ENCODE results near the gene RNF166. TPM values are rescaled to one million over a fixed set of nuclear protein-coding genes. Genes with fewer than 3 reads are reported as not detected.

Gene RNF166
- total RNA-seq, 4 donors from 2014 or later: 19.5 to 27.8 (median 22.3) TPM

DNA sequence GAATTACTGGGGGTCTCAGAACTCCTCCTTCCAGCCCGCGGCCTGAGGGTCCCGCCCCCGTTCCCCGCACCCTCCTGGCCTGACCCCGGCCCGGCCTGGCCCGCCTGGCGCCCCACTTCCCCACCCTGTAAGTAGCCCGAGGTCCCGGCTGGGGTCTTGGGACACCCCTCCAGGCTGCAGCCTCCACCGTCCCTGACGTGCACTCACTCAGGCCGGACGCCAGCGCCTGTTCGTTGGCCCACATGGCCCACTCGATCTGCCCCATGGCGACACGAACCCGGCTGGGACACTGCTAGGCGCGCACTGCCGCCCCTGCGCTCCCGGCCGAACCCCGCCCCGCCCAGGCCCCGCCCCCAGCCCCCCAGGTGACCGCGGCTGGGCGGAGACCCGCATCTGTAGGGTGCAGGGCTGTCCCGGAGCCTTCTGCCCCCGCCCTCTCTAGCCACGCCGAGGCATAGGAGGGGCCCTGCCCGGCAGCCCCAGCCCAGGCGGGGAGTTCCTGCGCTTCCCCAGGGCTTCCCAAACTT is 55.4 kb downstream of the RNF166 start, which contains the start of gene CYBA:
TSS of gene CYBA (minus strand) at position 305 of the 527 bp plus-strand sequence. CDS start at position 265, 40 bp downstream.
- Histone ChIP-seq H3K27me3 (peaks cover 29% of the 10 kb centered on the region), H3K36me3 (peaks cover 0 to 47% of the 10 kb centered on the region in 2 donors), H3K27ac (peak within 1 kb of the TSS in 3 of 4 donors; percentile 69 to 78 (median 71)), H3K9me3 (no peaks in the 10 kb centered on the region), H3K4me1 (peaks cover 0 to 29% (median 9%) of the 10 kb centered on the region in 3 donors), H3K4me3 (peak within 1 kb of the TSS; percentile 57 to 70)
- peak; percentile 82 for ATAC-seq
- TF ChIP-seq POLR2A (IDR thresholded peaks at IDR 0.05) (peak in 1 of 2 donors; percentile 45), POLR2AphosphoS5 (IDR thresholded peaks at IDR 0.05) (no peak)
- WGBS, 2 donors (ENCODE audit: low coverage in 1 of 2): no CpG with 5 or more reads among the region's 41 CpGs

DNA sequence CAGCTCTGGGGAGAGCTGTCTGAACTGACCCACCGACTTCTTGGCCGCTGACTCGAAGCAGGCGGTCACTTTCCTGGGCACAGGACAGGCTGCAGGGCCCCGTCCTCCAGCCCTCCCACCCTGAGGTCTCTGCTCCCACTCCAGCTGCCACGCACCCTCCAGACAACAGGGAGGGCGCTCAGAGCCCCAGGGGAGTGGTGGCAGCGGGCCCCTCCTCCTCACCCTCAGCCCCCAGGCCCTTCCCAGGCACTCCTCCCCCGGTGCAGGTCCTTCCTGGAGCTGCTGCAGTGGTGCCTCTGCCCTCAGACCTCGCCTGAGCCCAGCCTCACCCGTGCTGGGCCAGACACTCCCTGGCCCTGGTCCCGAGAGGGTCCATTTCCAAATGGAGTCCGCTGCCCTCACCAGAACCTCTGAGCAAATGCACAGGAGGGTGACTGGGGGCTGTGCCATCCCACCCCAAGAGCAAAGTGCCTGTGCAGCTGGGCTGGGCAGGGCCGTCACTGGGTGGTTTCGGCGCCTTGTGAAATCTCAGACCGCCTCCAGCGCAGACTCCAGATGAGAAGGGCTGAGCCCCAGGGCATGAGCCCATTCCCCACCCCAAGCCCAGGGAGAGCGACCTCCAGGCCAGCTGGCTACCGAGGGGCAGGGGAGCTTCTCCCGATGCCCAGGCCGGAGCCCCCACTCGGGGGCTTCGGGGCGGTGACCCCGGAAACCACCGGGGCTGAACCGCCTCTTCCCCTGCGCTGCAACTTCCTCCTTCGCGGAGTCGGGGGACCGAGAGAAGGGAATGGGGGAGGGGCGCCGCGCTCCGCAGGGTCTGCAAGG is 56.1 kb downstream of the RNF166 start:
- peak overlapping the region in 3 of 4 donors; percentile 69 to 78 (median 71) for H3K27ac ChIP-seq
- peak; percentile 34 for ATAC-seq

DNA sequence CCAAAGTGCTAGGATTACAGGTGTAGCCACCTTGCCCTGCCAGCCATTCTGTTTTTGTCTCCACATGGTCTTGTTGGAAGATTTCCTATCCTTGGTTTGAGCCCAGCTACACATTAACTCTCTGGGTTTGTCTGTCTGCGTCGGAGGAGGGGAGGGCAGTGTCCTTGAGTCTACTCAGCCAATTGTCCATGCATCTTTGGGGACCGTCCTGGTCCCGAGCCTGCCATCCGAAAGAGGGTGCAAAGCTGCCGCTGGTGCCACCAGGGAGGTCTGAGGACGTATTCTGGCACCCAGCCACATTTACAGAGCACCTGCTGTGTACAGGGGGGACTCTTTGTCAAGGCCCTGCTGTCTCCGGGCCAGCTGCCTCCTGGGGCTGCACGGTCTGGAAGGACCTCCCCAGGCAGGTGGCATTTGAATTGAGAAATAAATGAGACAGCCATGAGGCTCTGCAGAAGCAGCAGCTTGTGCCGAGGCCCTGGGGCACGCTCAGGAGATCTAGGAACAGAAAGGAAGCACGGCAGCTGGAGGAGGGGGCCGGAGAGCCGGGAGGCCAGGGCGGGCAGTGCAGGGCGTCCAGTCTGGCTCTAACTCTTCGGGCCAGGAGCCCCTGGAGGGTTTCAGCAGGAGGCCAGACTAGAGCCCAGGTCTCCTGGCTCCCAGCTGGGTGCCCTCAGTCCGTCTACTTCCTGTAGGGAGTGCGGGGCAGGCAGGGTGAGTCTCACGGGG is 56.8 kb downstream of the RNF166 start:
- Histone ChIP-seq H3K4me1 (peaks cover 0 to 29% (median 9%) of the 10 kb centered on the region in 3 donors), H3K9me3 (no peaks in the 10 kb centered on the region), H3K4me3 (peak overlapping the region in 1 of 2 donors; percentile 70), H3K36me3 (peaks cover 0 to 34% of the 10 kb centered on the region in 2 donors), H3K27me3 (peaks cover 29% of the 10 kb centered on the region), H3K27ac (peak overlapping the region in 3 of 4 donors; percentile 69 to 78 (median 71))
- WGBS, 2 donors (ENCODE audit: low coverage in 1 of 2): 83 to 92% methylated on average over 8 to 11 of the region's 20 CpGs
- TF ChIP-seq POLR2AphosphoS5 (IDR thresholded peaks at IDR 0.05) (no peak), EP300 (IDR thresholded peaks at IDR 0.05) (no peak), POLR2A (IDR thresholded peaks at IDR 0.05) (no peak)
- TF ChIP-seq, protein P1, sequence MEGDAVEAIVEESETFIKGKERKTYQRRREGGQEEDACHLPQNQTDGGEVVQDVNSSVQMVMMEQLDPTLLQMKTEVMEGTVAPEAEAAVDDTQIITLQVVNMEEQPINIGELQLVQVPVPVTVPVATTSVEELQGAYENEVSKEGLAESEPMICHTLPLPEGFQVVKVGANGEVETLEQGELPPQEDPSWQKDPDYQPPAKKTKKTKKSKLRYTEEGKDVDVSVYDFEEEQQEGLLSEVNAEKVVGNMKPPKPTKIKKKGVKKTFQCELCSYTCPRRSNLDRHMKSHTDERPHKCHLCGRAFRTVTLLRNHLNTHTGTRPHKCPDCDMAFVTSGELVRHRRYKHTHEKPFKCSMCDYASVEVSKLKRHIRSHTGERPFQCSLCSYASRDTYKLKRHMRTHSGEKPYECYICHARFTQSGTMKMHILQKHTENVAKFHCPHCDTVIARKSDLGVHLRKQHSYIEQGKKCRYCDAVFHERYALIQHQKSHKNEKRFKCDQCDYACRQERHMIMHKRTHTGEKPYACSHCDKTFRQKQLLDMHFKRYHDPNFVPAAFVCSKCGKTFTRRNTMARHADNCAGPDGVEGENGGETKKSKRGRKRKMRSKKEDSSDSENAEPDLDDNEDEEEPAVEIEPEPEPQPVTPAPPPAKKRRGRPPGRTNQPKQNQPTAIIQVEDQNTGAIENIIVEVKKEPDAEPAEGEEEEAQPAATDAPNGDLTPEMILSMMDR (IDR thresholded peaks at IDR 0.05): no peak
- no peak for ATAC-seq

More for the DNA sequence above, 56.1 kb downstream of the RNF166 start:
- H3K27me3 ChIP-seq: peaks cover 29% of the 10 kb centered on the region
- TF ChIP-seq EP300 (IDR thresholded peaks at IDR 0.05) (no peak), POLR2A (IDR thresholded peaks at IDR 0.05) (no peak), POLR2AphosphoS5 (IDR thresholded peaks at IDR 0.05) (no peak)
- TF ChIP-seq, protein P1 (IDR thresholded peaks at IDR 0.05): no peak
- H3K4me1 ChIP-seq: peaks cover 0 to 29% (median 9%) of the 10 kb centered on the region in 3 donors
- 30% methylated on average over 2 of the region's 37 CpGs; no CpG with 5 or more reads in 1 of the 2 donors for WGBS, 2 donors (ENCODE audit: low coverage in 1 of 2)
- H3K36me3 ChIP-seq: peaks cover 0 to 42% of the 10 kb centered on the region in 2 donors
- peak overlapping the region; percentile 57 to 70 for H3K4me3 ChIP-seq
- H3K9me3 ChIP-seq: no peaks in the 10 kb centered on the region

DNA sequence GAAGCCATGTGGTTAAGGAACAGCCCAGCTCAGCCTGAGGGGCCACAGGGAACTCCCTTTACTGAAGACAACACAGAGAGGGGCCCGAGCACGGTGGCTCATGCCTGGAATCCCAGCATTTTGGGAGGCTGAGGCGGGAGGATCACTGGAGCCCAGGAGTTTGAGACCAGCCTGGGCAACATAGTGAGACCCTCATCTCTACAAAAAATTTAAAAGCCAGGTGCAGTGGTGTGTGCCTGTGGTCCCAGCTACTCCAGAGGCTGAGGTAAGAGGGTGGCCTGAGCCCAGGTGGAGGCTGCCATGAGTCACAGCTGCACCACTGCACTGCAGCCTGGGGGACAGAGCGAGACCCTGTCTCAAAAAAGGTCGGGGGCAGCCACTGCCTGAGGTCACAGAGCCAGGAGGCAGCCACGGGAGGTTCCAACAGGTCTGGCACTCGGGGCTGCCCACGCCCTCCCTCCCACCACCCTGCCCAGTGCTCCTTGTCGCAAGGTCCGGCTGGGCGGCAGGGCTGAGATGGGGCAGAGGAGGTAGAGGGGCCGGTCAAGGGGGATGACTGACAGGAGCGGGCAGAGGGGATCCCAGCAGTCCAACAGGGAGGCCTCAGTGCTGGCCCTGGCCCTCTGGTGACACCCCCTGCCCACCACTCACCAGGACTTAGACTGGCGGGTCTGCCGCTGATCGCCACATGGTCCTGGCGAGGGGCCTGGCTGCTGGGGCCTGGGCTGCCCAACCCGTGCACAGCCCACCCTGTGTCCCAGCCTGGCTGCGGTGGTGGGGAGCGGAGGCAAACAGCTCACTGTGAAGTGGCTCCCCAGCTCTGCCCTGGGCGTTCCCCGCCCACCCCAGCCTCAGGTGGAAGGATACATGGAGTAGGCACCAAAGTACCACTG is 58.8 kb downstream of the RNF166 start:
- peaks cover 0 to 15% of the 10 kb centered on the region in 2 donors for H3K36me3 ChIP-seq
- H3K27ac ChIP-seq: no peak overlapping the region
- H3K27me3 ChIP-seq: peaks cover 22% of the 10 kb centered on the region
- no peak for TF ChIP-seq POLR2A (IDR thresholded peaks at IDR 0.05)
- TF ChIP-seq, protein P1 (IDR thresholded peaks at IDR 0.05): no peak
- TF ChIP-seq POLR2AphosphoS5 (IDR thresholded peaks at IDR 0.05): no peak
- TF ChIP-seq EP300 (IDR thresholded peaks at IDR 0.05): no peak
- peaks cover 0 to 29% (median 9%) of the 10 kb centered on the region in 3 donors for H3K4me1 ChIP-seq
- no peak overlapping the region for H3K4me3 ChIP-seq
- no peaks in the 10 kb centered on the region for H3K9me3 ChIP-seq
- 60% methylated on average over 1 of the region's 22 CpGs; no CpG with 5 or more reads in 1 of the 2 donors for WGBS, 2 donors (ENCODE audit: low coverage in 1 of 2)
- ATAC-seq: no peak

Other genes with a start within 250 kb of the RNF166 start
- 10 to 100 TPM; 15.8 to 40.6 (median 23.3) TPM for gene ZC3H18, start 136.0 kb downstream of the RNF166 start, total RNA-seq
- gene IL17C, start 67.8 kb downstream of the RNF166 start, total RNA-seq: not detected
- gene CYBA, start 55.4 kb downstream of the RNF166 start, total RNA-seq: 100 to 1,000 TPM in 1 of 4 donors, 10 to 100 TPM in 3; 19.9 to 135 (median 79.1) TPM
- 10 to 100 TPM; 21.3 to 30.3 (median 26.6) TPM for gene MVD, start 43.3 kb downstream of the RNF166 start, total RNA-seq
- 1 to 10 TPM in 2 of 4 donors, under 1 TPM in 1, not detected in 1; 0.39 to 1.7 (median 1.1) TPM for gene SNAI3, start 19.9 kb downstream of the RNF166 start, total RNA-seq
- 10 to 100 TPM in 2 of 4 donors, 1 to 10 TPM in 2; 6.0 to 19.9 (median 10.7) TPM for gene CTU2, start 95 bp upstream of the RNF166 start, total RNA-seq
- gene PIEZO1, start 78.8 kb upstream of the RNF166 start, total RNA-seq: 100 to 1,000 TPM; 105 to 248 (median 172) TPM
- gene CDT1, start 97.4 kb upstream of the RNF166 start, total RNA-seq: 1 to 10 TPM in 1 of 4 donors, under 1 TPM in 1, not detected in 2; 0.92 to 2.0 TPM
- gene APRT, start 105.5 kb upstream of the RNF166 start, total RNA-seq: 100 to 1,000 TPM in 2 of 4 donors, 10 to 100 TPM in 2; 64.9 to 103 (median 92.9) TPM
- 10 to 100 TPM in 3 of 4 donors, 1 to 10 TPM in 1; 4.2 to 29.4 (median 15.6) TPM for gene GALNS, start 150.5 kb upstream of the RNF166 start, total RNA-seq
- 10 to 100 TPM; 18.7 to 40.0 (median 21.5) TPM for gene TRAPPC2L, start 150.7 kb upstream of the RNF166 start, total RNA-seq
- gene PABPN1L, start 160.3 kb upstream of the RNF166 start, total RNA-seq: under 1 TPM in 1 of 4 donors, not detected in 3; 0.54 TPM